G401.6 (cell line): ENCODE data around the gene DMRT2.

Source experiments
- FAIRE-seq: peaks from 2 replicates; lab custom pipeline; 2012; peaks lifted over from hg19 to GRCh38; lab: Jason Lieb, UNC

Gene DMRT2

GRCh38 chr9:1047591-1048230, 2.4 kb upstream of the DMRT2 start:
- no peak for FAIRE-seq

- no peak for FAIRE-seq
These were observed 1.9 kb upstream of the DMRT2 start for GRCh38 chr9:1048231-1048619.

GRCh38 chr9:1048811-1049210, 1.3 kb upstream of the DMRT2 start:
- FAIRE-seq: no peak

- FAIRE-seq: no peak
These were observed 516 bp upstream of the DMRT2 start for GRCh38 chr9:1049641-1050040.

GRCh38 chr9:1051210-1051583, 1.0 kb downstream of the DMRT2 start:
- no peak for FAIRE-seq

- FAIRE-seq: no peak
These were observed 1.6 kb downstream of the DMRT2 start for GRCh38 chr9:1051584-1052275.

GRCh38 chr9:1052365-1053281, 2.5 kb downstream of the DMRT2 start:
- no peak for FAIRE-seq

- FAIRE-seq: no peak
These were observed 3.1 kb downstream of the DMRT2 start for GRCh38 chr9:1053282-1053621.

- FAIRE-seq: no peak
These were observed 3.8 kb downstream of the DMRT2 start for GRCh38 chr9:1053986-1054425.

GRCh38 chr9:1055166-1055565, 5.0 kb downstream of the DMRT2 start:
- FAIRE-seq: no peak

GRCh38 chr9:1057910-1058309, 7.8 kb downstream of the DMRT2 start:
- no peak for FAIRE-seq

- FAIRE-seq: no peak
These were observed 8.8 kb downstream of the DMRT2 start for GRCh38 chr9:1058826-1059487.

GRCh38 chr9:1065130-1065529, 15.0 kb downstream of the DMRT2 start:
- no peak for FAIRE-seq

- FAIRE-seq: no peak
These were observed 20.5 kb downstream of the DMRT2 start for GRCh38 chr9:1070692-1071091.

GRCh38 chr9:1071730-1072129, 21.6 kb downstream of the DMRT2 start:
- FAIRE-seq: no peak

GRCh38 chr9:1073497-1073896, 23.3 kb downstream of the DMRT2 start:
- no peak for FAIRE-seq

GRCh38 chr9:1077616-1078015, 27.5 kb downstream of the DMRT2 start:
- FAIRE-seq: no peak

- no peak for FAIRE-seq
These were observed 33.3 kb downstream of the DMRT2 start for GRCh38 chr9:1083325-1083913.

GRCh38 chr9:1085086-1085485, 34.9 kb downstream of the DMRT2 start:
- FAIRE-seq: no peak

GRCh38 chr9:1086517-1086916, 36.4 kb downstream of the DMRT2 start:
- FAIRE-seq: no peak

GRCh38 chr9:1087120-1087881, 37.1 kb downstream of the DMRT2 start:
- no peak for FAIRE-seq

- FAIRE-seq: no peak
These were observed 44.6 kb downstream of the DMRT2 start for GRCh38 chr9:1094749-1095148.
